ENCODE results near the gene GAPVD1. TPM values are rescaled to one million over a fixed set of nuclear protein-coding genes. Genes with fewer than 3 reads are reported as not detected.

The GAPVD1 gene
- total and polyA plus RNA-seq, 10 of the 15 experiments (the other 5 are each of a cell fraction or from before 2014, with no cell fraction given) = 4.3 to 36.6 (median 25.9) TPM

DNA sequence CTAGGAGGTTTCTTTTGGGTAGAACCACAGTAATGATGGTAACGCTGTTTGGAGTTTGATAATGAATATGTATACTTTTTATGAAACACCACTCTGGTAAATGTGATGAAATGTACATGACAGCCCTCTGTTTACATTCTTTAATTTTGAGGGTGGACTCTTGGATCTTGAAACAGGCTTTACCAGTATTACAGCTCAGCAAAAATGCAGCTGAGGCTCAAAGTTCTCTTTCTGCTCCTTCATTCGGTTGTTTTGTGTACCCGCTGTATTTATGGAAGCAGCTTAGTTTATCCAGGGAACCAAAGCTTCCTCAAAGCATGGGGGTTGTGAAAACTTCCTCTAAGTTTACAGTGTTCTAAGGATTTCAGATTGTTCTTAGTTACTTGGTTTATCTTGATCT is 11.1 kb downstream of the GAPVD1 start (continued):
- TF ChIP-seq FOS (IDR thresholded peaks at IDR 0.05; ENCODE audit: borderline replicate concordance, extremely low read depth, insufficient read length) (no peak), ASH2L (IDR thresholded peaks at IDR 0.05; ENCODE audit: borderline replicate concordance, low read depth) (no peak), ZNF274 (IDR thresholded peaks at IDR 0.05; ENCODE audit: insufficient read depth, insufficient read length) (no peak), TARDBP (IDR thresholded peaks at IDR 0.05; ENCODE audit: borderline replicate concordance) (no peak), POLR2A (IDR thresholded peaks at IDR 0.05; ENCODE audit: low read depth, low read length) (no peak)
- TF ChIP-seq, protein P1, sequence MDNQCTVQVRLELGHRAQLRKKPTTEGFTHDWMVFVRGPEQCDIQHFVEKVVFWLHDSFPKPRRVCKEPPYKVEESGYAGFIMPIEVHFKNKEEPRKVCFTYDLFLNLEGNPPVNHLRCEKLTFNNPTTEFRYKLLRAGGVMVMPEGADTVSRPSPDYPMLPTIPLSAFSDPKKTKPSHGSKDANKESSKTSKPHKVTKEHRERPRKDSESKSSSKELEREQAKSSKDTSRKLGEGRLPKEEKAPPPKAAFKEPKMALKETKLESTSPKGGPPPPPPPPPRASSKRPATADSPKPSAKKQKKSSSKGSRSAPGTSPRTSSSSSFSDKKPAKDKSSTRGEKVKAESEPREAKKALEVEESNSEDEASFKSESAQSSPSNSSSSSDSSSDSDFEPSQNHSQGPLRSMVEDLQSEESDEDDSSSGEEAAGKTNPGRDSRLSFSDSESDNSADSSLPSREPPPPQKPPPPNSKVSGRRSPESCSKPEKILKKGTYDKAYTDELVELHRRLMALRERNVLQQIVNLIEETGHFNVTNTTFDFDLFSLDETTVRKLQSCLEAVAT (IDR thresholded peaks at IDR 0.05) = no peak

GRCh38 chr9:125276771-125277170 is 15.1 kb downstream of the GAPVD1 start:
- ChIA-PET POLR2A (no interaction called here), SMC1A (ENCODE audit: uncharacterized antibody, unreplicated experiment) (interaction anchor here (1.7 kb wide), 1 partner anchor 11 kb away, joined by 5 read pairs; no protein-coding TSS in a partner anchor), RAD21 (ENCODE audit: unreplicated experiment) (no interaction called here), CTCF (interaction anchor here (1.0 kb wide), 1 partner anchor 21 kb away, joined by 3 read pairs; no protein-coding TSS in a partner anchor)
- TF ChIP-seq YBX1 (IDR thresholded peaks at IDR 0.05) (no peak), ZNF24 (IDR thresholded peaks at IDR 0.05) (no peak)
- Histone ChIP-seq H3K36me3 (ENCODE audit: control insufficient read depth in 2 of 2, insufficient read depth in 2 of 2, low read length in 1 of 2) (no peaks in the 10 kb centered on the region; a peak in 1 of 4 replicates), H3K9ac (ENCODE audit: control insufficient read depth, insufficient read depth, low read length) (no peak overlapping the region), H3K9me3 (replicated peaks; ENCODE audit: control insufficient read depth, insufficient read depth, low read length) (no peaks in the 10 kb centered on the region), H3K27me3 (replicated peaks in 1 of 2; ENCODE audit: control insufficient read depth in 2 of 2, insufficient read depth in 2 of 2, low read length in 1 of 2) (no peaks in the 10 kb centered on the region), H2AFZ (ENCODE audit: control insufficient read depth, low read depth, low read length) (no peak overlapping the region), H3K27ac (ENCODE audit: control insufficient read depth, insufficient read depth) (no peak overlapping the region), H3K4me1 (ENCODE audit: control insufficient read depth, insufficient read depth, low read length) (no peaks in the 10 kb centered on the region), H4K20me1 (ENCODE audit: control insufficient read depth, insufficient read depth) (no peaks in the 10 kb centered on the region), H3K4me2 (ENCODE audit: control insufficient read depth, insufficient read depth) (no peak overlapping the region), H3K79me2 (ENCODE audit: control insufficient read depth, insufficient read depth, low read length) (peaks cover 31% of the 10 kb centered on the region), H3K4me3 (no peak overlapping the region)
- 95% methylated on average over 4 of the region's 4 CpGs for WGBS (ENCODE audit: insufficient coverage, insufficient replicate concordance, low lambda C conversion rate, missing lambda C conversion rate)
- in situ Hi-C loops (cut with MboI) = no loop called here
- intact Hi-C loops (cut with micrococcal nuclease; ENCODE audit: unreplicated experiment) = no loop called here
- FAIRE-seq = no peak
- no TSS peak for BruUV-seq (replicated peaks)
- DNase-seq (ENCODE audit: low read depth, low spot score) = no peak
- ATAC-seq = no peak

Data from GM12878 (cell line).